ENCODE data around the gene SLC25A21.

SLC25A21 gene

GRCh38 chr14:36989806-36990205 lies 182.6 kb downstream of the SLC25A21 start:
- Histone ChIP-seq H3K4me3 (ENCODE audit: low read length) (no peak overlapping the region), H3K36me3 (ENCODE audit: control insufficient read depth, low read length) (no peaks in the 10 kb centered on the region), H3K79me2 (ENCODE audit: control insufficient read depth, low read length) (no peaks in the 10 kb centered on the region), H3K9me3 (ENCODE audit: control insufficient read depth, insufficient read depth, low read length) (peaks cover 2% of the 10 kb centered on the region; the same call in 1 of the 2 replicates), H3K27me3 (ENCODE audit: control insufficient read depth, low read length) (no peaks in the 10 kb centered on the region), H3K27ac (ENCODE audit: low read depth, low read length) (no peak overlapping the region), H4K20me1 (ENCODE audit: control insufficient read depth, insufficient read depth, low read depth, low read length) (no peaks in the 10 kb centered on the region), H3K9me2 (replicated peaks; ENCODE audit: control insufficient read depth, low read length) (no peaks in the 10 kb centered on the region), H3K4me2 (ENCODE audit: low read length) (no peak overlapping the region), H3F3A (ENCODE audit: control insufficient read depth, insufficient read depth) (no peaks in the 10 kb centered on the region), H3K4me1 (ENCODE audit: control insufficient read depth, low read length) (no peaks in the 10 kb centered on the region)
- no peak for TF ChIP-seq EZH2phosphoT487 (IDR thresholded peaks at IDR 0.05; ENCODE audit: borderline replicate concordance, low read length)
- TF ChIP-seq, protein P1, sequence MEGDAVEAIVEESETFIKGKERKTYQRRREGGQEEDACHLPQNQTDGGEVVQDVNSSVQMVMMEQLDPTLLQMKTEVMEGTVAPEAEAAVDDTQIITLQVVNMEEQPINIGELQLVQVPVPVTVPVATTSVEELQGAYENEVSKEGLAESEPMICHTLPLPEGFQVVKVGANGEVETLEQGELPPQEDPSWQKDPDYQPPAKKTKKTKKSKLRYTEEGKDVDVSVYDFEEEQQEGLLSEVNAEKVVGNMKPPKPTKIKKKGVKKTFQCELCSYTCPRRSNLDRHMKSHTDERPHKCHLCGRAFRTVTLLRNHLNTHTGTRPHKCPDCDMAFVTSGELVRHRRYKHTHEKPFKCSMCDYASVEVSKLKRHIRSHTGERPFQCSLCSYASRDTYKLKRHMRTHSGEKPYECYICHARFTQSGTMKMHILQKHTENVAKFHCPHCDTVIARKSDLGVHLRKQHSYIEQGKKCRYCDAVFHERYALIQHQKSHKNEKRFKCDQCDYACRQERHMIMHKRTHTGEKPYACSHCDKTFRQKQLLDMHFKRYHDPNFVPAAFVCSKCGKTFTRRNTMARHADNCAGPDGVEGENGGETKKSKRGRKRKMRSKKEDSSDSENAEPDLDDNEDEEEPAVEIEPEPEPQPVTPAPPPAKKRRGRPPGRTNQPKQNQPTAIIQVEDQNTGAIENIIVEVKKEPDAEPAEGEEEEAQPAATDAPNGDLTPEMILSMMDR (IDR thresholded peaks at IDR 0.05; ENCODE audit: low read depth, low read length, poor library complexity, severe bottlenecking), result no peak

GRCh38 chr14:36988989-36989388 lies 183.4 kb downstream of the SLC25A21 start:
- Histone ChIP-seq H3K27ac (ENCODE audit: low read depth, low read length) (no peak overlapping the region), H3K27me3 (ENCODE audit: control insufficient read depth, low read length) (no peaks in the 10 kb centered on the region), H3K4me3 (ENCODE audit: low read length) (no peak overlapping the region), H3K4me2 (ENCODE audit: low read length) (no peak overlapping the region), H3F3A (ENCODE audit: control insufficient read depth, insufficient read depth) (no peaks in the 10 kb centered on the region), H3K36me3 (ENCODE audit: control insufficient read depth, low read length) (no peaks in the 10 kb centered on the region), H3K9me2 (replicated peaks; ENCODE audit: control insufficient read depth, low read length) (no peaks in the 10 kb centered on the region), H3K4me1 (ENCODE audit: control insufficient read depth, low read length) (no peaks in the 10 kb centered on the region), H3K9me3 (ENCODE audit: control insufficient read depth, insufficient read depth, low read length) (peaks cover 2% of the 10 kb centered on the region; the same call in 1 of the 2 replicates), H3K79me2 (ENCODE audit: control insufficient read depth, low read length) (no peaks in the 10 kb centered on the region), H4K20me1 (ENCODE audit: control insufficient read depth, insufficient read depth, low read depth, low read length) (no peaks in the 10 kb centered on the region)
- no peak for TF ChIP-seq EZH2phosphoT487 (IDR thresholded peaks at IDR 0.05; ENCODE audit: borderline replicate concordance, low read length)
- TF ChIP-seq, protein P1 (IDR thresholded peaks at IDR 0.05; ENCODE audit: low read depth, low read length, poor library complexity, severe bottlenecking), result no peak

DNA sequence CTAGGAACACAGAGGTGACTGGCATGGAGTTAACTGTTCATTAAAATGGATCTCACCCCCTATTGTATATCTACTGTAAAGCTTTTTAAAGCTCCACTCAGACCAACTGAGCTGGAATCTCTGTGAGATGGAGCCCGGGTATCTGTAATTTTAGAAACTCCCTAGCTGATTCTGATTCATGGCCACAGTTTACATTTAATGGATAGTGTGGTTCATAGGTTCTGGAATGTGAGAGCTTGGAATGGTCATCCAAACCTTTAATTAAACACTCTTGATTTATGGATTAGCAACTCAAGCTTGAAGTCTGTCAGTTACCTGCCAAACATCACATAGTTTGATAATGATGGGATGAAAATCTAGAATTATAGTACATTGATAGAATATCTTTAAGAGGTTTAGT lies 183.8 kb downstream of the SLC25A21 start:
- no peak overlapping the region for H3K27ac ChIP-seq (ENCODE audit: low read depth, low read length)
- no peaks in the 10 kb centered on the region for H3K79me2 ChIP-seq (ENCODE audit: control insufficient read depth, low read length)
- H3K36me3 ChIP-seq (ENCODE audit: control insufficient read depth, low read length), result no peaks in the 10 kb centered on the region
- H3K27me3 ChIP-seq (ENCODE audit: control insufficient read depth, low read length), result no peaks in the 10 kb centered on the region
- no peak overlapping the region for H3K4me2 ChIP-seq (ENCODE audit: low read length)
- no peak for TF ChIP-seq EZH2phosphoT487 (IDR thresholded peaks at IDR 0.05; ENCODE audit: borderline replicate concordance, low read length)
- no peaks in the 10 kb centered on the region for H4K20me1 ChIP-seq (ENCODE audit: control insufficient read depth, insufficient read depth, low read depth, low read length)
- H3K9me3 ChIP-seq (ENCODE audit: control insufficient read depth, insufficient read depth, low read length), result peaks cover 2% of the 10 kb centered on the region; the same call in 1 of the 2 replicates
- no peak overlapping the region for H3K4me3 ChIP-seq (ENCODE audit: low read length)
- H3F3A ChIP-seq (ENCODE audit: control insufficient read depth, insufficient read depth), result no peaks in the 10 kb centered on the region
- H3K4me1 ChIP-seq (ENCODE audit: control insufficient read depth, low read length), result no peaks in the 10 kb centered on the region
- H3K9me2 ChIP-seq (replicated peaks; ENCODE audit: control insufficient read depth, low read length), result no peaks in the 10 kb centered on the region

DNA sequence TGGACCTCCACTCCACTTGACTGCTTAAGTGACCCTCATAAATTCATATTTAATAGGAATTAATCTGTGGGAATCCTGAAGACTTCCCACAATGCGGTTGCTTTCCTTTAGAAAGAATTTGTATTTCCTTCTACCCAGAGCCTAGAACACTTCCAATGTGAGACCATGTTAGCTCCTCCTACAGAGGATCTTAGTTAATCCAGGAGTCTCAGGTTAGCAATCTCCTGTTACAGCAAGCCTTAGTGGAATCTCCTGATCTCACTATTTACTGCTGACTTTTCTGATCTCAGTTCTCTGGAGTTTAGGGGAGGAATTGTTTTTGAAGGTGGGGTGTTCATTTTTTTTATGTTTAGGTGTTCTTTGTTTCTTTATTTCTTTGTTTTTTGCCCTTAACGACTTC lies 186.0 kb downstream of the SLC25A21 start:
- H3K27me3 ChIP-seq (ENCODE audit: control insufficient read depth, low read length), result no peaks in the 10 kb centered on the region
- H3K4me1 ChIP-seq (ENCODE audit: control insufficient read depth, low read length), result no peaks in the 10 kb centered on the region
- TF ChIP-seq, protein P1 (IDR thresholded peaks at IDR 0.05; ENCODE audit: low read depth, low read length, poor library complexity, severe bottlenecking), result no peak
- TF ChIP-seq EZH2phosphoT487 (IDR thresholded peaks at IDR 0.05; ENCODE audit: borderline replicate concordance, low read length), result no peak
- no peaks in the 10 kb centered on the region for H3K36me3 ChIP-seq (ENCODE audit: control insufficient read depth, low read length)
- no peak overlapping the region for H3K4me2 ChIP-seq (ENCODE audit: low read length)
- no peak overlapping the region for H3K27ac ChIP-seq (ENCODE audit: low read depth, low read length)
- no peaks in the 10 kb centered on the region for H4K20me1 ChIP-seq (ENCODE audit: control insufficient read depth, insufficient read depth, low read depth, low read length)
- H3K9me2 ChIP-seq (replicated peaks; ENCODE audit: control insufficient read depth, low read length), result no peaks in the 10 kb centered on the region
- H3K9me3 ChIP-seq (ENCODE audit: control insufficient read depth, insufficient read depth, low read length), result peaks cover 2% of the 10 kb centered on the region; the same call in 1 of the 2 replicates
- no peak overlapping the region for H3K4me3 ChIP-seq (ENCODE audit: low read length)
- H3K79me2 ChIP-seq (ENCODE audit: control insufficient read depth, low read length), result no peaks in the 10 kb centered on the region
- no peaks in the 10 kb centered on the region for H3F3A ChIP-seq (ENCODE audit: control insufficient read depth, insufficient read depth)

All from DOHH2 (cell line).